Measurements from ENCODE around the gene GPHB5.
"Not testable (repeated sequence)": the region's sequence is repeated elsewhere in the genome, so short reads cannot be mapped to it uniquely, and the experiment has no call there.

The GPHB5 gene, protein sequence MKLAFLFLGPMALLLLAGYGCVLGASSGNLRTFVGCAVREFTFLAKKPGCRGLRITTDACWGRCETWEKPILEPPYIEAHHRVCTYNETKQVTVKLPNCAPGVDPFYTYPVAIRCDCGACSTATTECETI

DNA sequence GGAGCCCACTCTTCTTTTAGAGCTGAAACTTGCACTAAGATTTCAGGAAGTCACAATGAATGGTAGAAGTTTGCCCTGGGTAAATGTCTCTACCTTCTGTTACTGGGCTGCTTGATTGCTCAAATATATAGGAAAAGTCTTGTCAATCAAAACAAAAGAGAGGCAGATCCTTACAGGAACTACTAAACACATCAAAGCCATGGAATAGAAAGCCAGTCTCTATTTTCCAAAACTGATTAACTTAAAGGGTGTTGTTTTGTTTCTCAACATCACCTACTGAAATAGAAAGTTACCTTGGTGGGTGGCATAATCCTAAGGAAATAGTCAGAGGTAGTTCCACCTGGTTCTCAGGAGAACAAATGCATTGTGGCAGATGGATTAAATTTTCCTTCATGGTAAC, at the start of gene GPHB5:
GPHB5 (minus strand) TSS at position 101 of the 400 bp plus-strand sequence. CDS start 1,086 bp downstream, outside the sequence.
- DNase-seq = no peak

DNA sequence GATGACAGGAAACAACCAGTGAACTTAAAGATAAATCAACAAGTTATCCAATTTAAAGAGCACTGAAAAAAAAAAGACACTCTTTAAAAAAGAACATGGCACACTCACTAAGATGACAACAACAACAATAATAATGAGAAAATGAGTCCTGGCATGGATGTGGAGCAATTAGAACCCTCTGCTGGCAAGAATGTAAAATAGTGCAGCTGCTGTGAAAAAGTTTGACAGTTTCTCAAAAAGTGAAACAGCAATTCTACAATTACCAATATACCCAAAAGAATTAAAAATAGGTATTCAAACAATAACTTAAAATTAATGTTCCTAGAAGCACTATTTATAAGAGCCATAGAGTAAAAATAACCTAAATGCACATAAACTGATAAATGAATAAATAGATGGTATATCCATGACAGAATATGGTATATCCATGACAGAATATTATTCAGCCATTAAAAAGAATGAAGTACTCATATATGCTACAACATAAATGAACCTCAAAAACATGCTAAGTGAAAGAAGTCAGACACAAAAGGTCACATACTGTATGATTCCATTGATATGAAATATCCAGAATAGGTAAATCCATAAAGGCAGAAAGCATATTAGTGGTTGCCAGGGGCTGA, 49.1 kb upstream of the GPHB5 start:
- DNase-seq = no peak

DNA sequence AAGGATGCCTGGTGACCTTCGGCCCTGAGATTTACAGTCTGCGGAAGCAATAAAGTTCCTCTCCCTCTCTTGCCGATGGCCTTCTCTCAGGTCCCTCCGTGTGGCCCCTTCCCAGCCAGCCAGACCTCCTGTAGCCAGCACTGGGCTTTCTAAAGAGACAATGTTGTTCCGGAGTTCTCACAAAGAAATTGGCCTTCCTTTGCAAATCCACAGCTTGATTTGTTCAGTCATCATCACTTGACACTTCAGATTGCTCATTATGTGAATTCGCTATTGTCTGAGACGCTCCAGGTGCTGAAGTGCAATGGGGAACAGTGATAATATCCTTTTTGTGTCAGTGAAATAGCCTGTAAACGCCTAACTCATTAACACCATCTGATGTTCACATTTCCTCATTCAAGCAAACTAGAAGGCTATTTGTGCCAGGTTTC, 43.7 kb upstream of the GPHB5 start:
- DNase-seq = peak; percentile 73

DNA sequence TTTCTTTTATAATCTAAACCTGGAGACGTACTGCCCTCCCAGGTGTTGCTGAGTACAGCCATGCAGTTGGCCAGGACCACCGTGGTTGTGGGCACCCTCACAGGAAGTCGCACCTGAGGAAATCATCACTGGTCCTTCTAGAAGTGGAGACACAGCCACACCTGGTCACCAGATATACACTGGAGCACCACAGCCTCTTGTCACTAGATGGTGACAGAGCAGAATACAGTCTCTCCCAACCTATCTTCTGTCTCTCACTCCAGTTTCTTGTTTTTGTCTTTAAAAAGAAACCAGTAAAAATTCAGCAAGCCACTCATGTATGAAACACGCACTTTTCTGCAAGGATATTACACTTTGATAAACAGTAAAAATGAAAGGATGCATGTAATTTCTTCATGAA, 43.1 kb upstream of the GPHB5 start:
- DNase-seq = no peak

DNA sequence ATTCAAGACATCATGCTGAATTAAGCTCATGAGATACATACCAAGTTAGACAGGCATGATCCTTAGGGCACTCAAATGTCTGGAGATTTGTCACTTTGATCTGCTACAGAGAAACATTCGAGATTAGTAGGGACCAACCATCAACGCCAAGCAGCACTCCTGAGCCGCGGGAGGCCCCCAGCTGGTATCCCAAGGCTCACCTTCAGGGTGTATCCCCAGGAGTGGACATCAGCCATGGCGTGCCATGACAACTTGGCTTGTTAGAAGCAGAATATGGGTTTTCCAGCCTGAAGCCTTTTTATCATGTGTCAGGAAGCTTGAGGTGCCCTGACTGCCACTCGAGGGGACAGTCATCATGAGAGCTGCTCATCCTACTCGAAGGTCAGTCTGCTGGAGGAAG, 39.1 kb upstream of the GPHB5 start:
- no peak for DNase-seq

DNA sequence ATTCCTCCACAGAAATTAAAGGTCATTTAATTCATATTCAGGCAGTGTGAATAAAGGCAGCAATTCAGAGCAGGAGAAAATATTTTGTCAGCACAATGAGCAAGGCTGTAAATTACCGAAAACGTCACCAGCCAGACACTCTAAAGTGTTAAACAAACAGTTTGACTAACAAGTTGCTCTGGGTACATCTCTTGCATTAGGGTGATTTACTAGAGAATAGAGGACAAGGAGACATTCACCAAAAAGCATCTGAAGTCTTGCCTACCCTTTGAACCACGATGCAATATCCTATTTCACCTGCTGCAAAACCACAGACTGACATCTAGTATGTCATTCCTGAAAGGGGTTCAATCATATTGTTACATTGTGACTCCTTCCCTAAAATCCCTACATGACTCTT, 27.1 kb upstream of the GPHB5 start:
- peak; percentile 2 for DNase-seq

DNA sequence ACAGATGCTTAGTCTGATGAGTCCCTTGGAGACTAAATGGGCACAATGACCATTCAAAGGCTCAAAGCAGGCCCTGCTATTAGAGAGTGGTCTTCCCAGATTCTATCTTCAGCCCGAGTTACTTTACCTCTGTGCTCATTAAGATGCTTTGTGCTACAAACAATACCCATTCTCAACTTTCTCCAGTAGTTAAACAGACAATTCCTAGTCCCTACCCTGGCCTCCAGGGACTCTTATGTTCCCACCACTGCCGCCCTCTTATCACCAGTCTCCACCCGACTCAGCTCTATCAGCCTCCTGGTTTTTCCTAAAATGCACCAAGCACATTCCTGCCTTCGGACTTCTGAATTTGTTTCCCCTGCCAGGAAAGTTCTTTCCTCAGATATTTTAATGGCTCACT, 25.6 kb upstream of the GPHB5 start:
- DNase-seq = no peak

DNA sequence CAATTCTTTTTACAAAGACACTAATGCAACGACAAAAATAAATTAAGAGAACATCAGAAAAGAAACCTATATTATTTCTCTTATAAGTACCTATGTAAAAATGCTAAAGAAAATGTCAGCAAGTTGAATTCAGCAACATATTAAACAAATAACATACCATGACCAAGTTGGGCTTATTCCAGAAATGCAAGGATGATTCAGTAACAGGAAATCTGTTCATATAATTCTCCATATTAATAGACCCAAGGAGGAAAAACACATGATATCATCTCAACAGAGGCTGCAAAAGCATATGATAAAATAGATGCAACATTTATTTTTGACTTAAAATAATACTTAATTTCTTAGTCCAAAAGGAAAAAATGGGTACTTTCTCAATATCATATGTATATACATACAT, 25.1 kb upstream of the GPHB5 start:
- DNase-seq = no peak

DNA sequence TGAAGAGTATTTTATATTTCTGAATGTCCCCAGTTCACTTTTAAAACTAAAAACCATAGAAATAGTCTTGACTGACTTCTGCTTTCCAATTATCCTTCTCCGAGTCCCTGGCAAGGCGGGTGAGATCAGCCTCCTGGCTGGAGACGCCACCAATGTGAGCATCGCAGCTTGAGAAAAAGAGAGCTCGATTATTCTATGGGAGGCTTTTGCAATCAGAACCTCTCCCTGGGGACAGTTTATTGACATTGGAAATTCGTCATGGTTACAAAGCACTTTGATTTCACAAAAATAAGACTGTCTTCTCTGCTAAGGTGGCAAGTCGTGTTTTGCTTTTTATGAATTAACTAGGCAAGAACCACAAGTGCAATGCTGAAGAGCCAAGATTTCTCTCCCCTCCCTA, 23.6 kb upstream of the GPHB5 start:
- DNase-seq = peak; percentile 51

DNA sequence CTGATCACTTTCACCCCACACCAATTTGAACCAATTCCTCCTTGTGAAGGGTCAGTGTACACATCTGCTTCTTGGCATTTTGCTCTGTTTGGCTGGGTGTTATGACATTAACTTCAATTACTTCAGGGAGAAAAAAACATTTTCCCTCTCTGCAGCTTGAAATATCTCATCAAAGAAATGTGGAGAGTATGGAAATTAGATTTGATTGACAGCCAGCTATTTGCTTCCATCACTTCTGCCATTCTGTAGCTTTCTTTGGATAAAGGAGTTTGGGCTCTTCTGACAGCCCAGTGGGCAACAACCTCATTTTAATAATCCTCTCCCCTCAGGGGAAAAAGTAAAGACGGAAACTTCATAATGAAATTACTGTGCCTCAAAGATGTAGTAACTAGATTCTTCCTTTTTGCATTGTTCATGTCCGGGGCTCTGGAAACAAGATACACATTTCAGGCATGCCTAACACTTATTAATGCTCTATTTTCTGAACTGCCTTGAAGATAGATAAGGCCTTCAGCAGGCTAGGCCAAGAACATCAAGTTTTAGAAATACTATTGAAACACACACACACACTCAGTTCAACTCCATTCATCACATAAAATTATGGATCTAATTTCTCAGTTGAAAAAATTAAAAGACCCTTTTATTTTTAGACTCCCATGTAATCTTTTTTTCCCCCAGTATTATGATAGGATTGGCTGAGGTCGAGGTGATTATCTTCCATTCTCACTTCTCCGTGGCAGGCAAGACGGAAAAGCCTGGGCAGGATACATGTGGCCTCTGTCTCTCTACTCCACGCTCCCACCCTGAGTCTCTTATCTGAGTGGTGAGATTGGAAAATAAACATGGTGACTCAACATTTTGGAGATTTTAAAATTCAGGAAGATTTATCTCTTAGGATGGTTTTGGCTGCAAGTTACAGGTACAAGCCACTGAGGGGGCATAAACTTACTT, 10.3 kb upstream of the GPHB5 start:
- DNase-seq = no peak

DNA sequence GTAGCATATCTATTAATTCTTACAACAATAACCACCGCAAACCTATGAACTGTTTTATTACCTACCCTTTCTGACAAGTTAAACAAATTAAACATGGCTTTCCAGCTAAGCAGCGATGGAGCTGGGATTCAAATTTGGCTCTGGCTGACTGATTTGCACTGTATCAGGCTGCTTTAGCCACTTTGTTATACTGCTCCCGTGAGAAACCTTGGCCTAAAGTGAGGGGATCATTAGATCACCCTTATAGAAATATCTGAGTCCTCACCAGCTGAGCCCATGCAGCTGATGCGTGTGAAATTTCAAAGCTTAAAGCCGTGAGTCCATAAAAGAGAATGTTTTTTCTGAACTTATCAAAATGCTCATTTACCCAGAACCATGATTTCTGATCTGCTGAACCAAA, 8.1 kb upstream of the GPHB5 start:
- no peak for DNase-seq

DNA sequence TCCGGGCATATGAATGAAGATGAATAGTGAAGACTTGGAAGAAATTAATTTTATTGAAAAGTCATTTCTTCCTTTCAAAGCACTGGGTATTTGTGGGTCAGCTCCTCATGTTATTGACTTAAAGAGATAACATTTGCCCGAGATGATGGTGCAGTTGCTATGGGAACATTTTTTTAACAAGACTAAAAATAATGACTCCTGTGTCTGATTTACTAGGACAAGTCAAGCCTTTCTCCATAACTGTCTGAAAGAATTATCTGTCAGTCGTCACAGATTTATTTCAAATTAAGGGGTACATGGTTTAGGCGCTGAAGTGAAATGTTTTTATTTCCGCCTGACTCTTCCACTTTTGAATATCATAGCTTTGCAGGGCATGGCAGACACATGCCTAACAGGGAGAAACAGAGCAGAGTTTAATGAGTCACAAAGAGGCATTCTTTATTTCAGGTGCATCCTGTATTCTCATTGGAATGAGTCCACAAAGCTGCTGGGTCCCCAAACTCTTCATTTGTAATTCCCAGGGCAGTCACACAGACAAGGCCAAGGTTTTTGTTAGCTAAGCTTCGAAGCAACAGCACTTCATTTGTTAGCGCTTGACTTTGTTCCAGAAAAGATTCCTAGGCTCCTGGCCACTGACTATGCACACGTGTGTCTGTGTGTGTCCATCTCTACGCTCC, 4.3 kb upstream of the GPHB5 start:
- no peak for DNase-seq

DNA sequence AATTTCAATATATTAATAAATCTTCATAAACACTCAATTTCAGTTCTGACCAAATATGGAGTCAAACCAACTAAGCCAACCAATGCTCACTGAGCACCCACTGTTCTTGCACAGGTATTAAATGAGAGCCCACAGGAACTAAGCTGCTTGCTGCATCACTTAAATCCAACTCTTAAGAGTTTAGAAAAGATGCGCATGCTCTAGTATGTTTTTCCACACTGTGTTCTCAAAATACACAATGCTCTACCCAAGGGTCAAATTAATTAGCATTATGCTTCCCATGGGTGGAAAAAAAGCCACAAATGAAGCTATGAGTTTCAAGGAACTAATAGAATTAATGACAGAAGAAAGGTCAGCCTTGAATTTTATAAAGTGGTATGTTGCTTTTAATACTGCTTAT, 3.7 kb upstream of the GPHB5 start:
- no peak for DNase-seq

DNA sequence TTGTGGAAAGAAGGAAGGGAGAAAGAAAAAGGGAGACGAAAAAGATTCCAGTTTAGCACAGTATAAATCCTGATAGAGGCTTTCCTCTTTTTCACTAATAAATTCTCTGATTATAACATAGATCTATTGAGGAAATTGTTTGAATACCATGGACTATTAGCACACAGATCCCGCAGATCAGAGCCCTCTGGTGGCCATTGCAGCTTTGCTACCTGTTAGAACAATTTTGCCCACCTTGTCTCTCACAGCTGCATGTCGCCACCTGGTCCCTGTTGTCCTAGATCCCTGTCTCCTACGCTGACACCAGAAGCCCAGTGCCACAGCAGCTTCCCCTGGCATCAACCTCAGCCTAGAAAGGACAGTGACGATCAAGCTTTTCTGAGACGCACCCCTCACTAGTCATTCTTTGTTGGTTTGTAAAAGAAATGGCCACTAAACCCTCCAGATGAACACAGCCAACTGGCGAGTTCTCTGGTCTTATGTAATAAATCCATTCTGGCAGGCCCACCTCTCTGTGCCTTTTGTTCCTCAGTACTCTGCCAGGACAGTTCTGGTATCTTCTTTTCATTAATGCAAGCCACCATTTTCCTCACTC, 9.9 kb downstream of the GPHB5 start:
- DNase-seq = peak; percentile 26

DNA sequence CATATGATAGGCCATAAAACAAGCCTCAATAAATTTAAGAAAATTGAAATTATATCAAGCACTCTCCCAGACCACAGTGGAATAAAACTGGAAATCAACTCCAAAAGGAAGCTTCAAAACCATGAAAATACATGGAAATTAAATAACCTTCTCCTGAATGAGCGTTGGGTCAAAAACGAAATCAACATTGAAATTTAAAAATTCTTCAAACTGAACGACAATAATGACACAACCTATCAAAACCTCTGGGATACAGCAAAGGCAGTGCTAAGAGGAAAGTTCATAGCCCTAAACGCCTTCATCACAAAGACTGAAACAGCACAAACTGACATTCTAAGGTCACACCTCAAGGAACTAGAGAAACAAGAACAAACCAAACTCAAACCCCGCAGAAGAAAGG, 14.3 kb downstream of the GPHB5 start:
- DNase-seq = not testable (repeated sequence)

DNA sequence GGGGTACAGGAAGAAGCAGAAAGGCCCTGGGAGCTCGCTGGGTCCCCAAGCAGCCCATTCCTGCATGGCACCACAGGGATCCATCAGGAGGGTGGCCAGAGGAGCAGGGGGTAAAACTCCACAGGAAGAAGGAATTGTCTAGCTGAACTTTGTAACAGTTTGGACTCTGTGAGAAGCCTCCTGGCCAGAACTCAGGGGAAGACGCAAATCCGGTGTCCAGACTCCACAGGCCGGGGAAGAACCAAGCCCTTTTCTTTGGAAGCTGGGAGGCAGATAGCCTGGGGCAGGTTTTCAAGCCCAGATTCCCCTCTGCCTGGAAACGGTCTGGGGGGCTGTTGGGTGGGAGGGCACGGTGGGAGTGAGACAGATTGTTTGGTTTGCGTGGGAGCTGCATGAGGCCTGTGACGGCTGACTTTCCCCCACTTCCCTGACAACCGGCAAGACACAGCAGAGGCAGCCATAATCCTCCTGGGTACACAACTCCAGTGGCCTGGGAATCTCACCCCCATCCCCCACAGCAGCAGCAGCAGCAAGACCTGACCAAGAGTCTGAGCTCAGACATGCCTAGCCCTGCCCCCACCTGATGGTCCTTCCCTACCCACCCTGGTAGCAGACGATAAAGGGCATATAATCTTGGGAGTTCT, 16.7 kb downstream of the GPHB5 start:
- no peak for DNase-seq

DNA sequence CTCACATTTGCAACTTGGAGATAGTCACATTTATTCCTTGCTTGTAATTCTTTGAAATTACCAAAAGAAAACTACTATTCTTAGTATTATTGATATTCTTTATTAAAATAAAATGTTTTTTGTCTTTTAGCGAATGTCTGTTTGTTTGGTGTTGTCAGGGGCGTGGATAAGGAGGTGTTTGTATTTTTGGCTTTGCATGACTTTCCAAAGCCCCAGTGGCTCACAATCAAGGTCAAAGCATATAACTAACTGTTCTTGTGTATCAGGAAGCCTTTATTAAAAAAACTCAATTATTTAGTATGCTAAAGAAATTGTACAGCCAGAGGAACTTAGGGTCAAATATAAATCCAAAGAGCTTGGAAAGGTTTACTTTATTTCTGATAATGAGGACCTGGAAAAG, 17.9 kb downstream of the GPHB5 start:
- DNase-seq = no peak

DNA sequence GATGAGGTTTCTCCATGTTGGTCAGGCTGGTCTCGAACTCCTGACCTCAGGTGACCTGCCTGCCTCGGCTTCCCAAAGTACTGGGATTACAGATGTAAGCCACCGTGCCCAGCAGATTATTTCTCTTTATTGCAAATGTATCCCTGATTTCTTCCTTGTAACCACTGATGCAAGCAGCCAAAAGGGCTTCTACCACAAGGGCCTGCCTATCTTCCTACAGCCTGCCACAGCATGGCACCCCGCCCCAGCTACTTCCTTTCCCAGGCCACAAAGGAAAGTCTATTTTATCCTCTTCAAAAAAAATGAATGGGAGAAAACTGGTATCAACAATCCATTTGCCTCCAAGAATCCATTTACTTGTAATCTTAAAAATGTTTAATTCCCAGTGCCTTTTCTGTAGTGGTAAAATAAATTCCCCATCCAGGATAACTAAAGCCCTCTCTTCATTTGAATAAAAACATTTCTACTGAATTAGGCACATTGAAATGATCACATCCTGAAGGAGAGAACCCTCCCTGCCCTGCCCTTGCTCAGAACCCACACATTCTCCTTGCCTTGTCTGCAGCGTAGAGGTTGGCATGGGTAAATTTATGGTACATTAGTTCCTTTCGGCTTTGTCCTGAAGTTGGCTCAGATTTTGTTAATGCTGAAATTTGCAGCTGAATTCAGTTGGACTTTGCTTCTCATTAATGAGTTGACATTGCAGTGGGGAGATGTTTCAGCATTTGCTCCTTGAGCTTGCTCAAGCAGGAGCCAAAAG, 19.2 kb downstream of the GPHB5 start:
- DNase-seq = no peak

DNA sequence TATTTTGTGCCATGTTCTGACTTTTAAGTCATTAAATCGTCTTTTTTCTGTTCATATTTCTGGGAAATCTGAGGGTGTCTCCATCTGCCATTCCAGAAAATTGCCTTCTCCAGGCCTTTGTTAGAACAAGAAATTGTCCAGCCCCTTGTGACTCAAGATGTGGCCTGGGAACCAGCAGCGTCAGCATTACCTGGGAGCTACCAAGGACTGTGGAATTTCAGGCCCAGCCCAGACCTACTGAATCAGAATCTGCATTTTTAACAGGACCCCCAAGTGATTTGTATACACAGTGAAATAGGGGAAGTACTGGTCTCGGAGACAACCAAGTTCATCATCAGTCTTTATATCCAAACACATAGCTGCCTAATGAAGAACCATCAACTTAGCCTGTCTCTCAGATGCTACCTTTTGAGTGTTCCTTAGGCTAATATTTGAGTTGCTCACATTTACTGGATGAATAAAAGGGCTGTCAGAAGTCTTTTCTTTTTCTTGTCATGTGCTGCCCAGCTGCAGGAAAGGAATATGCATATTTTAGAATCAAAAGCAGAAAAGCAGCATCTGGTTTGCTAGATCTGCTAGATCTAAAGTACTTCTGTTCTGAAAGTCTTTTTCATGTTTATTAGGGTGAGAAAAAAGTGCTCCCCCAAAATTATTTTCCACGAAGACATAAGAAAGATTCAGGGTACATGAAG, 21.2 kb downstream of the GPHB5 start:
- no peak for DNase-seq

DNA sequence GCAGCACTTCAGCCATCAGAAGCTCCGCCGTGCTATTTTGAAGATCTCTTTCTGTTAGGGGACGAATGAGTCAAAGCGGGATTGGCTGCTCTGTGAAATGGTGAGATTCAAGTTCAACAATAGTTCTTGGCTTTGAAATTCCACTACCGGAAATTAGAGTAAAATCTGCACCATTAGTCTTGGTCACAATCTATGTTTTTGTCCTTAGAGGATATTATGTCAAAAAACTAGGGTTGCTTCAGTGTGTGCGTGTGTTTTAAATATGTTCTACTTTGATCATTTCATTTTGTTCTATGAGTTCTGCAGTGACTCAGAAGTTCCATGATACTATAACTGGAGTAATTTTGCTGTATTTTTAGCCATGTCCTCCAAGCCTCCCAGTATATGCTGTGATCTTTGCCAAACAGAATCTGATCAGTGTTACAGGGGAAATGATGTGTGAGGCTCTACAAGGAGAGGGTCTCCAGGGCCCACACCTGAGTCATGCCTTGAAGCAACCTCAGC, 22.6 kb downstream of the GPHB5 start:
- DNase-seq = no peak

DNA sequence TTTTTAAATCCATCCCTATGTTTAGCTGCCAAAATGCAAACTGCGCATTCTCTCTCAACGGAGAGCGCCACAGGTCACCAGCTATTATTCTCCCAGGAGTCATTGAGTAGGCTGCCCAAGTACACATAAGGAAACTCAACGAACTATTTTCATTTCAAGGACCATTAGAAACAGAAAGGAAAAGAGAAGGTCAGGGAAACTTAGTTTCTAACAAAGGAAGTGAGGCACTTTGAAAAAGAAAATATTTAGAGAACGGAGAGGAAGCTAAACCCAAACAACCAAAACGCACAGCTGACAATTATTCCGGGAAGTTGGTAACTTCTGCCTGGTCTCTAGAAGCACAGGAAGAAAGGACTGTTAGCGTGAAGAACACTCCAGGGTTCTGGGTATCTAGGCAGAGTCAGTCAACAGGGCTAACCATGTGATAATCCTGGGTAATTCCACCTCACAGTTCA, 23.5 kb downstream of the GPHB5 start:
- no peak for DNase-seq

All from NCI-H1092 (cell line).